ENCODE data around the gene CRYGN.

Gene CRYGN

DNA sequence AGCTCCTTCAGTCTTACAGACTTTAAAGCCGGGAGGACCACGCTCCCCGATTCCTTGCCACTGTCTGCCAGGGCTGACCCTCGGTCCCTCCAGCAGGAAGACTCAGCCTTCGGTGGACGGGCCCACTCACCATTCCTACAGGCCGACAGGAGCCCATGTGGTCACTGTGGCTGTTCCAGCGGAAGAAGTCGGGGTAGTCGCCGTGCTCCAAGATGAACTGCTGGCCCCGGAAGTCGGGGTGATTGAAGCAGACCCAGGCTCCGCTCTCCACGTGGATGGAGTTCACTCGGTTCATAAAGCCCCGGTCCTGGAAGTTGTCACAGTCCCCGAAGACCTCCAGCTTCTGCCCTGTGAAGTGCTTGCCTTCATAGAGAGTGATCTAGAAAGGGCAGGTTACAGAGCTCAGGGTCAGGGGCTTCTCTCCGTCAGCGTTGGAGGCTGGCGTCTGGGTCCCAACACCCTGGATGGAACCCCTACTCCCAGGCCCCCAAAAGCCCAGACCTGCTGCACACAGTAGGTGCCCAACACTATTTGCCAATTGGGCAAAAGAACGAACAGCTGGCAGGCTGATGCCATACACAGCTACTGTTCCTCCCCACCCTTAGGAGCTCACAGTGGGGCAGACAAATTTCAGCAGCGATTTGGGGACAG, 1.9 kb downstream of the CRYGN start:
- no peak for DNase-seq

DNA sequence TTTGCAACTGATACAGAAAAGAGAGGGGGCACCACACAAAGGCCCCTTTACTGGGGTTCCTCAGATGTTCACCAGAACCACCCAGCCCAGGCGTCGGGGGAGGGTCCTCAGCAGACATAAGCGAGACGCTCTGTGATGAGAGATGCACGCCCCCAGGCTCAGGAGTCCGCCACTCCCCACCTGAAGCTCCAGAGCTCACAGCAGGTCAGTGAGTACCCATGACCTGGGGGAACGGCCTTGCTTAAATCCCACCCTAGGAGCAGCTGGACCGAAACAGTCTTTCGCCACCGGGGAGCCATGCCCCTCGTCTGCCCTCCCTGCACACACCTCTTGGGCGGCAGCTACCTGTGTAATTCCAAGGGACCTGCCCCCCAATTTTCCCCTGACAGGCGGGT, 2.8 kb downstream of the CRYGN start:
- DNase-seq: no peak

DNA sequence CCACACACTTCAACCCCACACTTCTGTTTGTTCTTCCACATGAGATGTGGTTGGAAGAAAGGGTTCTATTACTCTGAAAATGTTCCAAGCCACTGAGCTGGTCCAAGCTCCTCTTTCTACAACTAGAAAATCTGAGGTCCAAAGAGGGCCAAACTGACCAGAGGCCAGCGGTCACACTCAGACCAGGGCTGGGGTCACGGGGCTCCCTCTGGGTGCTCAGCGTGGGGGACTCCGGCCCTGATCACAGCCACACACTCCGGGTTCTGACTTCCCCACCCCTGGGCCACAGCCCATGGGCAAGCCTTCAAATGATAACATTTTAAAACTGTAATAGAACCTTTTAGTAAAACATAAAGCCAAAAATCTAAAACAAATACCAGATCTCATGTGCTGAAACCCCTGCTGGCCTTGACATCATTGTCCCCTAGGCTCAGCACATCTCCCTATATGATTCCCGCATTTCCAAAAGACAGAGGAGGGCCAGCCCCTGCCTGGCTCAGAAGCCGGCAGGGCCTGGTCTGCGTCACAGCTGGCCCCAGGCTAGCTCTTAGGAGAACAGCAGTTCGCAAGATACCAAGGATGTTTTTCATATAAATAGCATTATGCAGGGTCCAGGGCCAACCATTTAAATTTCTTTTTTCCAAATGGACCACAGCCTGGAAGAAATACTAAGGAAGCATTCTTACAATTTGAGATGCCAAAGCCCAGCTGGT, 3.3 kb downstream of the CRYGN start:
- no peak for DNase-seq

- DNase-seq: no peak
Observed at GRCh38 chr7:151435971-151436370, 4.0 kb downstream of the CRYGN start.

- DNase-seq: no peak
Observed at GRCh38 chr7:151435103-151435916, 4.6 kb downstream of the CRYGN start.

DNA sequence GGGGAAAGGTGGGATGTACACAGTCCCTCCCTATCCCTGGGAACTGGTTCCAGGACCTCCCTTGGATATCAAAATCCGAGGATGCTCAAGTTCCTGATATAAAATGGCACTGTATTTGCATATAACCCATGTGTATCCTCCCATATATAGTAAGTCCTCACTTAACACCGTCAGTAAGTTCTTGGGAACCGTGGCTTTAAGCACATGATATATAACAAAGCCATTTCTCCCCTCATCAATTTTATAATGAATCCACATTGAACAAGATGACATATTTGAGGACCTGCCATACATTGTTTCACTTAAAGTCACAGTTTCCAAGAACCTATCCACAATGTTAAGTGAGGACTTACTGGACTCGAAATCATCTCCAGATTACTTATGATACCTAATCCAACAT, 5.4 kb downstream of the CRYGN start:
- no peak for DNase-seq

- no peak for DNase-seq
Observed at GRCh38 chr7:151433721-151434400, 6.1 kb downstream of the CRYGN start.

DNA sequence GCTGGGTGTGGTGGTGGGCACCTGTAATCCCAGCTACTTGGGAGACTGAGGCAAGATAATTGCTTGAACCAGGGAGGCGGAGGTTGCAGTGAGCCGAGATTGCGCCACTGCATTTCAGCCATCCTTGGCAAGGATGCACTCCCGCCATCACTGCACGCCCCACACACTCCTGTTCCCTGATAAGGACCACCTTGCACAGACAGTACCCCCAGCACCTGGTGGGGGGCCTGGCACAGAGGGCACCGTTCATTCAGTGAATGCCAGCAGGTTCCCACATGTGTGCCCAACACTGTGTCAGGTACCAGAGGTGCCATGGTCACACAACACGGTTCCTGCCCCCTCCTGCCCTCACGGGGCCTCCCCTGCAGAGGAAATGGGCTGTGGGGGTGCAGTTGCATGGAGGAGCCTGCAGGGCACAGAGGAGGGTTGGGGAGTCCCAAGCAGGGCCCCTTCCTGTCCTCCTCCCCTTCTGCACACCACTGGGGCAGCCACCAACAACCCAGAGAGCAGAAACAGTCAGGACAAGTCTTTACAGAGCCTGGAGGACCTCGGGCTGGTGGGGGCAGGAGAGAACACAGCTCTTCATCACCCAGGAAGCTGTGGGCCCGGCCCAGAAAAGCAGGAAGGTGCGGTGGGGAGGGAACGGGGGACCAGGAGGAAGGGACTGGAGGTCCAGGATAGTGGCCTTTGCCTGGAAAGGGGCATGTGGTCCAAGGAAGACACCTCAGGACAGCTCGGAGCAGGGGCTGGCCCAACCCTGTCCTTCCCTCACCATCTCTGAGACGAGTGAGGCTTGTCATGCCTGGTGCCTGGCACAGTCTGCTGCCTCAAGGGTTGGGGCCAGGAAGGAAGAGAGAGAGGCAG, 7.1 kb downstream of the CRYGN start:
- no peak for DNase-seq

- no peak for DNase-seq
Observed at GRCh38 chr7:151431768-151432311, 8.1 kb downstream of the CRYGN start.

- DNase-seq: no peak
Observed at GRCh38 chr7:151431281-151431767, 8.6 kb downstream of the CRYGN start.

- DNase-seq: no peak
Observed at GRCh38 chr7:151430391-151431205, 9.3 kb downstream of the CRYGN start.

GRCh38 chr7:151429560-151430331, 10.2 kb downstream of the CRYGN start:
- no peak for DNase-seq

DNA sequence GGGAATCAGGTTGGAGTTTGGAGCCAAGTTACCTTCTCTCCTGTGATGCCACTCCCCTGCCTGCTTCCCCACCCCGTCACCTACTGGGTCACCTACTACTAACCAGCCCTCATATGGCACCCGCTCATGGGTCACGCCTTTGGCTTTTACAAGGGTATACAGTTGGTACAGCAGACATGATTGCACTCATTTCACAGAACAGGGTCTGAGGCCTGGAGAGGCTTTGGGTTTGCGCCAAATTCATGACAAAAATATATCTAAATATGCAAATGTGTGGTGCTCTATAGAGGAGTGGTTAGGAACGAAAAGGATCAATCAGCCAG, 10.7 kb downstream of the CRYGN start:
- DNase-seq: no peak

- DNase-seq: no peak
Observed at GRCh38 chr7:151428378-151429236, 11.3 kb downstream of the CRYGN start.

GRCh38 chr7:151427705-151428377, 12.1 kb downstream of the CRYGN start:
- DNase-seq: no peak

DNA sequence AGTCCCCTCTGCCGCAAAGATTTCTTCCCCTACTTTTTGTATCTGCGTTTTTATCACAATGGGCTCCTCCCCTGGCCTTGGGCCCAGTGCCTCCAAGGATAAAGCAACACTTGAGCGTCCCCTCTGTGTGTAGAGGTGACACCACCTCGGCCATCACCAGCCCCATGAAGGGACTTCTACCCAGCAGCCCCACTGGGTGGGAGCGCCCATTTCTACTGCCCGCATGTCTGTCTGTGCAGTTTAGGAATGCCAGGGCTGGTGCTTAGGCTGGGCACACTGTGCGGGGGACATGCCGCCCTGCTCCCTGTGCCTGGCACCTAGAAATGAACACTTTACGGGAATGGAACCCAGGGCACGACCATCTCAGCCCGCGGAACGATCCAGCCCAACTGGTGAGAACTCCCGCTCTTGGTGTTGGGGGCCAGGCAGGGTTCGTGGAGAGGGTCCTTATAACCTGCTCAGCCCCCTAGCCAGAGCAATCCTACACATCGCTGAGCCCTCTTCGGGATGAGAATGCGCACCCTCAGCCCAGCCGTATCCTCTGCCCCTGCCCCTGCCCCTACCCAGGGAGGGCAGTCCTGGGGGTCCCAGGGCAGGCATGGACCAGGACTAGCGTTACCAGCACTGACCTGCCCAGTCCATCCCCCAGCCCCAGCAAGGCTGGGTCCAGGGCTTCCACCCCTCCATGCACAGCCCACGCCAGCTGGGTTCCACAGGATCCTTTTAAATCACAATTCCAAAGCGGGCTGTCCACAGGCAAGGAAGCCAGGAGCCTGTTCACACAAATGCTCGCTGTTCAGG, 12.8 kb downstream of the CRYGN start:
- no peak for DNase-seq

- no peak for DNase-seq
Observed at GRCh38 chr7:151426441-151426903, 13.5 kb downstream of the CRYGN start.
